ENCODE data around the gene TMEM132C.

DNA sequence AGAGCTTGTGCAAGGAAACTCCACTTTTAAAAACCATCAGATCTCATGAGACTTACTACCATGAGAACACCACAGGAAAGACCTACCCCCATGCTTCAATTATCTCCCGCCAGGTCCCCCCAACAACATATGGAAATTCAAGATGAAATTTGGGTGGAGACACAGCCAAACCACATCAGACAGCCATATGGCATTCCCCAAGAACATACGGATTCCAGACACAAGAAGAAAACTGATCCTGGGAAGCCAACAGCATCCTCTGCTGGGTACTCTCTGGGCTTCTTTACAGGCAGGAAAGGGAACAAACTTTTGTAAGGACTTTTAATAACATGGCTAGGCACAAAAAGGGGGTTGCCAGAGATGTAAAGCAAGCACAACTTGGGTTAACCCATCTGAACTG is 127.2 kb downstream of the TMEM132C start:
- TF ChIP-seq, protein P1, sequence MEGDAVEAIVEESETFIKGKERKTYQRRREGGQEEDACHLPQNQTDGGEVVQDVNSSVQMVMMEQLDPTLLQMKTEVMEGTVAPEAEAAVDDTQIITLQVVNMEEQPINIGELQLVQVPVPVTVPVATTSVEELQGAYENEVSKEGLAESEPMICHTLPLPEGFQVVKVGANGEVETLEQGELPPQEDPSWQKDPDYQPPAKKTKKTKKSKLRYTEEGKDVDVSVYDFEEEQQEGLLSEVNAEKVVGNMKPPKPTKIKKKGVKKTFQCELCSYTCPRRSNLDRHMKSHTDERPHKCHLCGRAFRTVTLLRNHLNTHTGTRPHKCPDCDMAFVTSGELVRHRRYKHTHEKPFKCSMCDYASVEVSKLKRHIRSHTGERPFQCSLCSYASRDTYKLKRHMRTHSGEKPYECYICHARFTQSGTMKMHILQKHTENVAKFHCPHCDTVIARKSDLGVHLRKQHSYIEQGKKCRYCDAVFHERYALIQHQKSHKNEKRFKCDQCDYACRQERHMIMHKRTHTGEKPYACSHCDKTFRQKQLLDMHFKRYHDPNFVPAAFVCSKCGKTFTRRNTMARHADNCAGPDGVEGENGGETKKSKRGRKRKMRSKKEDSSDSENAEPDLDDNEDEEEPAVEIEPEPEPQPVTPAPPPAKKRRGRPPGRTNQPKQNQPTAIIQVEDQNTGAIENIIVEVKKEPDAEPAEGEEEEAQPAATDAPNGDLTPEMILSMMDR (conservative IDR thresholded peaks at IDR 0.05): no peak
- TF ChIP-seq ZFX (IDR thresholded peaks at IDR 0.05): no peak

All from C4-2B (cell line).